GM19023 (cell line): ENCODE results near the gene ABCC2.

Experiments
- ATAC-seq: cut with Tn5 transposase; IDR thresholded peaks from one replicate; pipeline ENCODE4 v1.9.1; 2021; ENCODE audit warnings: mild to moderate bottlenecking, moderate library complexity; ENCODE audit not compliant: unreplicated experiment

ABCC2 gene

GRCh38 chr10:99770408-99771045 lies 11.9 kb upstream of the ABCC2 start:
- ATAC-seq = no peak

DNA sequence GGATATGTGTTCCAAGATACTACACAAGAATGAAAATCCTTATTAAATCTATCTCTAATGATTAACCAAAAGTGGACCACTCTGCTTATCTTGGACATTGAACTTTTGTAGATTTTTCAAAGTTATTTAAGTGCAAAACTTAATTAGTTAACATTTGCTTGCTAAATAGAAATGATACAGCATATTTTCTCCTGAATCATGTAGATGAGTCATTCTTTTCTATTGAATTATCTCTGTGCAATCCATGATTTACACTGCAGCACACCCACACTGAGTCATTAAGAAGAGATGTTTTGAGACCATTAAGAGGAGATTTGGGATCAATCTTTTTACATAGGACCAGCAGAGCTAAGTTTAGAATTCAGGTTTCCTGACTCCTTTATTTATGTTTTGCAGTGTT lies 6.6 kb upstream of the ABCC2 start:
- no peak for ATAC-seq

DNA sequence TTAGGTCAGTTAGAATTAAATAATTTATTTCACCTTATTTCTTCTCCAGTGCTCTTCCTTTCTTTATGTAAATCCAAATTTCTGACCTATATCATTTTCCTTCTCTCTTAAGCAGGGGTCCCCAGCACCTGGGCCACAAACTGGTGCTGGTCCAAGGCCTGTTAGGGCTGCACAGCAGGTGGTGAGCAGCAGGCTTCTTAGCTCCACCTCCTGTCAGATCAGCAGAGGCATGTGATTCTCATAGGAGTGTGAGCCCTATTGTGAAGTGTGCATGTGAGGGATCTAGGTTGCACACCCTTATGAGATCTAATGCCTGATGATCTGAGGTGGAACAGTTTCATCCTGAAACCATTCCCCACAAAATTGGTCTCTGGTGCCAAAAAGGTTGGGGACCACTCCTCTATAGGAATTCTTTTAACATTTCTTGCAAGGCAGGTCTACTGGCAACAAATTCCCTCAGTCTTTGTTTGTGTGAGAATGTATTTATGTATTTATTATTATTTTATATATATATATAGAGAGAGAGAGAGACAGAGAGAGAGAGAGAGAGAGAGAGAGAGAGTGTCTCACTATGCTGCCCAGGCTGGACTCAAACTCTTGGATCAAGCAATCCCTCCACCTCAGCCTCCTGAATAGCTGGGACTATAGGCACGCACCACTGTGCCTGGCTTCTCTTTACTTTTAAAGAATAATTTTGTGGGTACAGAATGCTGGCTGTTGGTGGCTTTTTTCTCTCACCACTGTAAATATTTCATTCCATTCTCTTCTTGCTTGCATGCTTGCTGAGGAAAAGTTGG lies 4.3 kb upstream of the ABCC2 start:
- ATAC-seq = no peak

DNA sequence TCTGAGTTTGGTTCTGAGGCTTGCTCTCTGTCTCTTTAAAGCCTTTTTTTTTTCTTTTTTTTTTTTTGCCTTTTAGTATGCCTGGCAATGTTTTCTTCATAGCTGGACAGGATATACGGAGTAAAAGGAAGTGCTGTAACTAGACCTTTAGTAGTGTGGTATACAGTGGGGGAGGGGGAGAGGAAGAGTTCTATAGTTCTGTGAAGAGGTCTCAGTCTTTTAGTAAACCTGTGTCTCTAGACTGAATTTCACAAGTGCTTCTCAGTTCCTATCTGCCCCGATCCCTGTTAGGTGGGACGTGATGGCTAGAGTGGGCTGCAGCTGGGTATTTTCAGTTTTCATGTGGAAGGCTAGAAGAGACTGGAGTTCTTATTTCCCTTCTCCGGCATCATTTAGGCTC lies 3.1 kb upstream of the ABCC2 start:
- ATAC-seq = no peak

DNA sequence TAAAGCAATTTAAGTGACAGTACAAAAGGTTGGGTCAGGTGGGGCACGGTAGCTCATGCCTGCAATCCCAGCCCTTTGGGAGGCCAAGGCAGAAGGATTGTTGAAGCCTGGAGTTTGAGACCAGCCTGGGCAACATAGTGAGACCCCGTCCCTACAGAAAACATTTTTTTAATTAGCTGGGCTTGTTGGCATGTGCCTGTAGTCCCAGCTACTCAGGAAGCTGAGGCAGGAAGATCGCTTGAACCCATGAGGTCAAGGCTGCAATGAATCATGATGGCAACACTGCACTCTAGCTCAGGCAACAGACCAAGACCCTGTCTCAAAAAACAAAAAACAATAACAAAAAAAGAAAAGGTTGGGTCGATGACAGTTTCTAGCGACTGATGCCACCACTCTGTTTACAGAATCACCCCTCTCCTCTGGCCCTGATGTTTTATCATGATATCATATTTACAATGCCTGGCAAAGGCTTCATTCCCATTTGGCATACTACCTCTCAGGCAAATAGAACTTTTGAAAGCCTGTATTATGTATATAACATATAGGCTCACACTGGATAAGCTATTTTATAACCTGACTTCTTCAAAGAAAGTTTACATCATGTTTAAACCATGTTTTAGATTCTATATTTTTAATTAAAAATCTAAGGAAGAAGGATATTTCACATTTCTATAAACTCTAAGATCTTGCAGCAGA lies 558 bp upstream of the ABCC2 start:
- no peak for ATAC-seq

DNA sequence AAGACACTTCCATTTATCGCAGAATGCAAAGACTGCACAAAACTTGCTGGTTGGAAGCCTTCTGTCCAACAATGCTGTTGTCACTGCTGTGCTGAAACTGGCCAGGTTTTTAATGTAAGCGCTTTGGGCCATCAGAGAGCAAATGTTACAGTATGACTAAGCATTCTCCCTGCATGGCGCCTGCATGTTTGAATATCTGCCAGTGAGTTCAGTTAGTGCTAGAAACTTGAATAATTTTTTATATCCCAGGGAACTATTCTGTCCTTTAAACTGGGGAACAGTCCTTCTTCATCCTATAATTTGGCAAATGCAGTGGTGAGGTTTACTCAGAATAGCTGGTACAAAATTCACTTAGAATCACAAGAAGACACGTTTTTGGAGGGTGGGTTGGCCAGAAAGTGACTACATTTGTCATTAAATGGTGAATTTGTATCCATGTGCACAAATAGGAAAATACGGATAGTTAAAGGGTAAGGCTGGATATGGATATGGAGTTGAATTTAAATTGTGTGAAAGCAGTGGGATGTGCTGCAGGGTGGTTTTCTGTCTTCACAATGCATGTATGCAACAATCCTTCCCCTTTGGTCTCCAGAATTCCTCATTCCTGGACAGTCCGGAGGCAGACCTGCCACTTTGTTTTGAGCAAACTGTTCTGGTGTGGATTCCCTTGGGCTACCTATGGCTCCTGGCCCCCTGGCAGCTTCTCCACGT lies 1.7 kb downstream of the ABCC2 start:
- no peak for ATAC-seq

- no peak for ATAC-seq
These were observed 2.4 kb downstream of the ABCC2 start for GRCh38 chr10:99784727-99785441.

DNA sequence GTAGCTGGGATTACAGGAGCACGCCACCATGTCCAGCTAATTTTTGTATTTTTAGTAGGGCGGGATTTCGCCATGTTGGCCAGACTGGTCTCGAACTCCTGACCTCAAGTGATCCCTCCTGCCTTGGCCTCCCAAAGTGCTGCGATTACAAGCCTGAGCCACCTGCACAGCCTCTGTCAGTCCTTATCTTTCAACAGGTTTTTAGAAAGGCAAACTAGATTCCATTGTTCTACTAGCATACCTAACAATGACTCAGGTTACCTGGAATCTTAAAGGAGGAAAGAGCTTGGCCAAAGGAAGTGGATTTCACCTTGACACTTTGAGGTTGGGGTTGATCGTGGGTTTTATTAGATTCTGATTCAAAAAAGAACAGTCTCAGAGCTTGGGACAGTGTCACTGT lies 3.2 kb downstream of the ABCC2 start:
- ATAC-seq = no peak

GRCh38 chr10:99787311-99787710 lies 4.9 kb downstream of the ABCC2 start:
- ATAC-seq = no peak

DNA sequence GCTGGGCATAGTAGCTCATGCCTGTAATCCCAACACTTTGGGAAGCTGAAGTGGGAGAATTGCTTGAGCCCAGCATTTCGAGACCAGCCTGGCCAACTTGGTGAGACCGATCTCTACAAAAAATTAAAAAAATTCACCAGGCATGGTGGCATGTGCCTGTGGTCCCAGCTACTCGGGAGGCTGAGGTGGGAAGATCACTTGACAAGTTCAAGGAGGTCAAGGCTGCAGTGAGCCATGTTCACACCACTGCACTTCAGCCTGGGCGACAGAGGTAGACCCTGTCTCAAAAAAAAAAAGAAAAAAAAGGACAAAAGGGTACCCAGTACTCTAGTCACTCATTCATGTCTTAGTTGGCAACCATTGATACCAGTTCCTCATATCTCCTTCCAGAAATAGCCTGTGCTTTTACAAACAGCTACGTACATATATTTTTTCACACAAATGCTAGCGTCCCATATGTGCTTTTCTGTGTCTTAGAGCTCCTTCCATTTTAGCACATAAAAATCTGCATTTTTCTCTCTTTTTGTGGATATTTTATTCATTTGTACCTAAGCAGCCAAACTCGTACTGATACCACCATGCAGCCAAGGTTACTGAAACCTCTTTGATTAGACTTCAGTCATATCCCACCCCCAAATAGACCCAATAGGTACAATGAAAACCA lies 5.5 kb downstream of the ABCC2 start:
- no peak for ATAC-seq

DNA sequence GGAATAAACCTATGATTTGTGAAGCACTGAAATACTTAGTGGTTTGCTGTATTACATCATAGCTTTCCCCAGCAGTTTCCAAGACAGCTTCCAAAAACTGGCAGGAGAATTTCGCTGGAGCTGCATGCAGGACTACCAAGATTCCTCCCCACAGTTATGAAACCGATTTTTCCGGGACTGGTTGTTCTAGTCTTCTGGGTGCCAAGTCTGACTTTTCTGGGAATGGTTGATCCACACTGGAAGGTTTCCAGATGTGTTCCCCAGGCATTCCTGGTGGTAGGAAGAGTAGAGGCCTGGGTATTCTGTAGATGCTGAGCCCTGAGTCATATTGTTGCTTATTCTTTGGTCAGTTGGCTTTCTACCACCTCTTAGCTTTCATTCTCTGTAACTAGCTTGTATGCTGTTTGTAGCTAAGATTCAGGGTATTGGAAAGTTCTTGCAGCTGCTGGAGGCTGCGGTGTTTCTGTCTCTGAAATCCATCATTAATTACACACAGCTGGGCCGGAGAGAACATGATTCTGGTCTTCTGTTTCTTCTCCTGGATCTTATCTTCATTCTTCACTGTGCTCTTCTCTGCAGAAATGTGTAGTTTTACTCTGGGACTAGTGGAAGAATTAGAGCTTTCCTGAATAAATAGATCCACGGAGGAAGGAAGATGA lies 6.3 kb downstream of the ABCC2 start:
- no peak for ATAC-seq

GRCh38 chr10:99791831-99792230 lies 9.4 kb downstream of the ABCC2 start:
- ATAC-seq = no peak

DNA sequence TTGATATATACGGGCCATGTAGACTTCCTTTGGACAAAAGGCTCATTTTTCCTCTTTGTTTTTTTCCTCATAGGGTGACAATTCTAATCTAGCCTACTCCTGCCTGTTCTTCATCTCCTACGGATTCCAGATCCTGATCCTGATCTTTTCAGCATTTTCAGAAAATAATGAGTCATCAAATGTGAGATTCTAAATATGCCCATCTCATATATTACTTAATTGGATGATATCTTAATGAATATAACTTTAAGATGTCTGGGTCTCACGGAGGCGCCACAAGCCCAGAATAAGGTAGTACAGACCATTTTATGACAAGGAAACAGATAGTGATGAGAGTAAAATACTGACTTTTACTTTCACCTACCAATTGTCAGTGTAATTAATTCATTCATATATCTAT lies 11.4 kb downstream of the ABCC2 start:
- ATAC-seq = no peak

DNA sequence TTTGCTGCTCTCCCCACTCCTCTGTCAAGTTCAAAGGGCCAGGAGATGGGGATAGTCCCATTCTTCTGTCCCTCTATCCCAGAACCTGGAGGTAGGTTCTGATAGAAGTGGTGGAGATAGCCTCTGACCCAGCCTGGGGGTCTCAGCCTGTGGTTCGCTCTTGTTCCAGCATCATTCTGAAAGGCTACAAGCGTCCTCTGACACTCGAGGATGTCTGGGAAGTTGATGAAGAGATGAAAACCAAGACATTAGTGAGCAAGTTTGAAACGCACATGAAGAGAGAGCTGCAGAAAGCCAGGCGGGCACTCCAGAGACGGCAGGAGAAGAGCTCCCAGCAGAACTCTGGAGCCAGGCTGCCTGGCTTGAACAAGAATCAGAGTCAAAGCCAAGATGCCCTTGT lies 14.5 kb downstream of the ABCC2 start:
- ATAC-seq = no peak

DNA sequence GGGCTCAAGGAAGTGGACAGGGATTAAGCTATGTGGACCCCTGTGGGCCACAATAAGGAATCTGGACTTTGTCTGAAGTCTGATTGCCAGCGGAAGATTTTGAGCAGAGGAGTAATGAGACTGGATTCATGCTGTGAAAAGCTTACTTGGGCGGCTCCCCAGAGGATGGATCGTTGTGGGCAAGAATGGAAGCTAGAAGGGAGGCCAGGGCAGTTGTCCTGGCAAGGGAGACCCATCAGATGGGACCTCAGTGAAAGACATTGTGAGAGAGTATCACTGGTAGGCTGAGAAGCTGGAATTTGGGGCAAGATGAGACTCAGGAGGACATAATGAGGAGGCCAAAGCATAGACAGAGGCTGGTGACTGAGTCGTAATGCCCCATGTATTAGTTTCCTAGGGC lies 15.6 kb downstream of the ABCC2 start:
- no peak for ATAC-seq

GRCh38 chr10:99798920-99799319 lies 16.5 kb downstream of the ABCC2 start:
- no peak for ATAC-seq

DNA sequence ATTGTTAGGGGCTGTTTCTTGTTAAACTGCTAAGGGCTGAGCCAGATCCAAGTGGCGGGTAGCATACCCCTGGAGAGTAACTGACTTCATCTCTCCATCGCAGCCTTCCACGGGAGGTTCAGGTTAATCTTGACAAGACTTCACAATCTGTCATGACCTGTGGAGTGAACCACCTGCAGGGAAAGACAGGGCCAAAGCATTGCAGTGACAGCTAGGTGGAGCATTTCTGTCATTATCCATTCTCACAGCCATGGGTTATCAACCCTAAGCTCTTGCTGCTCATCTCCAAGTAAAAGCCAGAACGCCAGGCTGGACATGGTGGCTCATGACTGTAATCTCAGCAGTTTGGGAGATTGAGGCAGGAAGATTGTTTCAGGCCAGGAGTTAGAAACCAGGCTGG lies 17.2 kb downstream of the ABCC2 start:
- ATAC-seq = no peak

GRCh38 chr10:99804471-99804870 lies 22.0 kb downstream of the ABCC2 start:
- no peak for ATAC-seq

DNA sequence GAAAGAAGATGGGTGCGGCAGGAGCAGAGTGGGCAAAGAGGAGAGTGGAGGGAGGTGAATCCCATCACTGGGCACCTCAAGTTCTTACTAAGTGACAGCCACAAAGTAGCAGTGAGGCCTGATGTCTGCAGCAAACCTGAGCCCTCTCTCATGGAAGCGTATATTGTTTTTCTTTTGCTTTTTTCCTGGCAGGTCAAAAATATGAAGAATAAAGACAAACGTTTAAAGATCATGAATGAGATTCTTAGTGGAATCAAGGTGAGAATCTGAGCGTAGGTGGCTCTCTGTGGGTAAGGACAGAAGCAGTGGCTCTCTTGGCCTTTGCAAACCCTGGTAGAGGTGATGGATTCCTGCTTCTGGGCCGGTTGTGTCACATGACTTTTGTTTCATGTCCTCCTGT lies 22.8 kb downstream of the ABCC2 start:
- no peak for ATAC-seq

DNA sequence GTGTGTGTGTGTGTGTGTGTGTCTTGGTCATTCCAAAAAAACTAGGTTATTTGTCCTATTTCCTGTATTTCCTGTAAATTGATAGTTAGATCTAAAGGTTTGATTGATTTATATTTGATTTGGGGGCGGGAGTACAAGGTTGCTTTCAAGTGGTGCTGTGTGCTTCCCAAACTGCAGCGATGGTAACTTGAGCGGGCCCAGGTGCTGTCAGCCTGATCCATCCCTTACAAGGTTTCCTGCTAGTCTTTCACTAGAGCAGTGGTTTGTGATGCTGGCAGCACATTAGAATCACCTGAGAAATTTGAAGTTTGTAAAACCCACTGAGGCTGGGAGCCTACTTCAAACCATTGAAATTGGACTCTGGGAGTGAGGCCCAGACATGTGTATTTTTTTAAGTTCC lies 23.7 kb downstream of the ABCC2 start:
- no peak for ATAC-seq
